Mesodermal cell (in vitro differentiated cells): ENCODE results near the gene MICB.
"Not testable (repeated sequence)": the region's sequence is repeated elsewhere in the genome, so short reads cannot be mapped to it uniquely, and the experiment has no call there.

Source experiments
- H3K27ac ChIP-seq: 2 replicates; pipeline ENCODE4 v1.7.0; 2013; ENCODE audit warnings: mild to moderate bottlenecking, low read depth, low read length, moderate library complexity; ENCODE audit not compliant: severe bottlenecking
- H3K36me3 ChIP-seq: 2 replicates; pipeline ENCODE4 v1.7.1; 2013; ENCODE audit warnings: mild to moderate bottlenecking, low read length, moderate library complexity; ENCODE audit not compliant: control insufficient read depth, insufficient read depth
- H3K4me1 ChIP-seq: one replicate; pipeline ENCODE4 v1.7.1; 2013; ENCODE audit warnings: mild to moderate bottlenecking, low read length; ENCODE audit not compliant: insufficient read depth, control insufficient read depth, poor library complexity, severe bottlenecking
- H3K4me3 ChIP-seq: 2 replicates; pipeline ENCODE4 v1.7.0; 2013; ENCODE audit warnings: low read length, control low read depth, mild to moderate bottlenecking; ENCODE audit not compliant: insufficient read depth, poor library complexity, severe bottlenecking; ENCODE audit errors: extremely low read depth
- H3K9me3 ChIP-seq: 2 replicates; pipeline ENCODE4 v1.7.1; 2013; ENCODE audit warnings: mild to moderate bottlenecking, low read length, moderate library complexity; ENCODE audit not compliant: control insufficient read depth
- WGBS, 2 experiments: methylation state at CpG; one replicate each; pipeline ENCODE4 v1.1.5; 2013; ENCODE audit warnings: missing lambda C conversion rate in 2 of 2; ENCODE audit not compliant: insufficient coverage in 2 of 2; 5-methylcytosine and 5-hydroxymethylcytosine counted together

The MICB gene

GRCh38 chr6:31489086-31489485 lies 8.9 kb upstream of the MICB start:
- Histone ChIP-seq H3K4me1 (peaks cover 3% of the 10 kb centered on the region), H3K4me3 (no peak overlapping the region), H3K36me3 (no peaks in the 10 kb centered on the region), H3K27ac (no peak overlapping the region), H3K9me3 (no peaks in the 10 kb centered on the region)
- 75 to 100% methylated on average over 1 of the region's 4 CpGs for WGBS, 2 experiments

GRCh38 chr6:31490115-31490873 lies 7.7 kb upstream of the MICB start:
- Histone ChIP-seq H3K36me3 (no peaks in the 10 kb centered on the region), H3K4me3 (no peak overlapping the region), H3K9me3 (no peaks in the 10 kb centered on the region), H3K27ac (no peak overlapping the region), H3K4me1 (peaks cover 6% of the 10 kb centered on the region)
- 67 to 91% methylated on average over 6 to 12 of the region's 16 CpGs for WGBS, 2 experiments

GRCh38 chr6:31493550-31493874 lies 4.4 kb upstream of the MICB start:
- peak overlapping the region; percentile 65 for H3K4me3 ChIP-seq
- WGBS, 2 experiments, result 0% methylated on average over 1 to 2 of the region's 2 CpGs
- not testable (repeated sequence) for H3K27ac ChIP-seq, H3K9me3 ChIP-seq, H3K4me1 ChIP-seq, H3K36me3 ChIP-seq

GRCh38 chr6:31493875-31494694 lies 3.9 kb upstream of the MICB start:
- 0 to 1% methylated on average over 47 to 52 of the region's 58 CpGs for WGBS, 2 experiments
- Histone ChIP-seq H3K9me3 (no peaks in the 10 kb centered on the region), H3K27ac (no peak overlapping the region), H3K4me1 (peaks cover 7% of the 10 kb centered on the region), H3K4me3 (peak overlapping the region; percentile 65), H3K36me3 (no peaks in the 10 kb centered on the region)

- Histone ChIP-seq H3K36me3 (no peaks in the 10 kb centered on the region), H3K9me3 (no peaks in the 10 kb centered on the region), H3K4me3 (peak overlapping the region; percentile 65), H3K4me1 (peaks cover 7% of the 10 kb centered on the region), H3K27ac (no peak overlapping the region)
- WGBS, 2 experiments, result 100% methylated on average over 1 of the region's 2 CpGs
Observed at GRCh38 chr6:31495580-31495979, 2.4 kb upstream of the MICB start.

GRCh38 chr6:31496826-31497225 lies 1.1 kb upstream of the MICB start:
- not testable (repeated sequence) for H3K27ac ChIP-seq, H3K4me3 ChIP-seq, H3K9me3 ChIP-seq, H3K4me1 ChIP-seq, H3K36me3 ChIP-seq
- WGBS, 2 experiments, result 65 to 70% methylated on average over 4 of the region's 4 CpGs

GRCh38 chr6:31498748-31499147 lies 803 bp downstream of the MICB start:
- Histone ChIP-seq H3K4me3 (peak overlapping the region; percentile 50), H3K36me3 (no peaks in the 10 kb centered on the region), H3K4me1 (peaks cover 7% of the 10 kb centered on the region), H3K27ac (no peak overlapping the region), H3K9me3 (no peaks in the 10 kb centered on the region)
- 5 to 6% methylated on average over 20 to 21 of the region's 21 CpGs for WGBS, 2 experiments

- not testable (repeated sequence) for H3K27ac ChIP-seq, H3K36me3 ChIP-seq, H3K4me3 ChIP-seq, H3K4me1 ChIP-seq, H3K9me3 ChIP-seq
- no CpG with 5 or more reads among the region's 2 CpGs for WGBS, 2 experiments
Observed at GRCh38 chr6:31499648-31500047, 1.7 kb downstream of the MICB start.

- Histone ChIP-seq H3K4me3 (no peak overlapping the region), H3K9me3 (no peaks in the 10 kb centered on the region), H3K36me3 (peaks cover 3% of the 10 kb centered on the region), H3K27ac (no peak overlapping the region), H3K4me1 (no peaks in the 10 kb centered on the region)
Observed at GRCh38 chr6:31502586-31502985, 4.6 kb downstream of the MICB start.

GRCh38 chr6:31509036-31509435 lies 11.1 kb downstream of the MICB start:
- not testable (repeated sequence) for H3K36me3 ChIP-seq, H3K4me1 ChIP-seq, H3K9me3 ChIP-seq, H3K4me3 ChIP-seq, H3K27ac ChIP-seq
- 100% methylated on average over 1 of the region's 2 CpGs; no CpG with 5 or more reads in 1 of the 2 experiments for WGBS, 2 experiments

- H3K9me3 ChIP-seq, result no peaks in the 10 kb centered on the region
- 84 to 100% methylated on average over 2 to 4 of the region's 4 CpGs for WGBS, 2 experiments
- H3K4me3 ChIP-seq, result no peak overlapping the region
- peaks cover 3% of the 10 kb centered on the region for H3K36me3 ChIP-seq
- no peaks in the 10 kb centered on the region for H3K4me1 ChIP-seq
- no peak overlapping the region for H3K27ac ChIP-seq
Observed at GRCh38 chr6:31510007-31510406, 12.1 kb downstream of the MICB start.
